ENCODE data around the gene ARHGAP20. TPM values are rescaled to one million over a fixed set of nuclear protein-coding genes. Genes with fewer than 3 reads are reported as not detected.

ARHGAP20 gene
- polyA plus RNA-seq, 6 donors from 2014 or later: 0.05 to 0.63 (median 0.36) TPM

- peaks cover 11 to 25% (median 18%) of the 10 kb centered on the region in 3 donors for H3K27me3 Mint-ChIP-seq
- H3K9me3 Mint-ChIP-seq: no peaks in the 10 kb centered on the region
- no peak for DNase-seq
- H3K36me3 Mint-ChIP-seq: peaks cover 0 to 5% of the 10 kb centered on the region in 2 donors
- no peak overlapping the region for H3K27ac Mint-ChIP-seq
- no peak overlapping the region for H3K4me3 Mint-ChIP-seq
- H3K4me1 Mint-ChIP-seq: no peaks in the 10 kb centered on the region
- ATAC-seq (ENCODE audit: low read depth in 2 of 2): no peak
These were observed 25.4 kb upstream of the ARHGAP20 start for GRCh38 chr11:110737593-110737992.

- ATAC-seq (ENCODE audit: low read depth in 2 of 2) (no peak), DNase-seq (no peak)
- Mint-ChIP-seq H3K36me3 (peaks cover 0 to 5% of the 10 kb centered on the region in 2 donors), H3K4me1 (peaks cover under 1 to 3% (median 1%) of the 10 kb centered on the region in 3 donors), H3K27me3 (peaks cover 14 to 26% (median 18%) of the 10 kb centered on the region in 3 donors), H3K9me3 (no peaks in the 10 kb centered on the region), H3K27ac (no peak overlapping the region), H3K4me3 (no peak overlapping the region)
These were observed 23.9 kb upstream of the ARHGAP20 start for GRCh38 chr11:110736171-110736553.

GRCh38 chr11:110735455-110736170 lies 23.4 kb upstream of the ARHGAP20 start:
- Mint-ChIP-seq H3K4me1 (peaks cover 6 to 9% (median 6%) of the 10 kb centered on the region in 3 donors), H3K36me3 (peaks cover 0 to 10% of the 10 kb centered on the region in 2 donors), H3K27ac (no peak overlapping the region), H3K27me3 (peaks cover 18 to 32% (median 19%) of the 10 kb centered on the region in 3 donors), H3K4me3 (no peak overlapping the region), H3K9me3 (no peaks in the 10 kb centered on the region)
- ATAC-seq (ENCODE audit: low read depth in 2 of 2) (no peak), DNase-seq (no peak)

GRCh38 chr11:110734790-110735189 lies 22.6 kb upstream of the ARHGAP20 start:
- peaks cover 18 to 33% (median 21%) of the 10 kb centered on the region in 3 donors for H3K27me3 Mint-ChIP-seq

GRCh38 chr11:110730773-110731172 lies 18.5 kb upstream of the ARHGAP20 start:
- Mint-ChIP-seq H3K4me3 (peak overlapping the region in 1 of 8 donors; percentile 10), H3K27me3 (peaks cover 38 to 60% (median 40%) of the 10 kb centered on the region in 3 donors), H3K27ac (peak overlapping the region in 1 of 6 donors; percentile 24), H3K9me3 (peaks cover 2 to 20% (median 4%) of the 10 kb centered on the region in 7 donors), H3K36me3 (peaks cover 16 to 26% of the 10 kb centered on the region in 2 donors), H3K4me1 (peaks cover 9 to 11% (median 9%) of the 10 kb centered on the region in 3 donors)
- DNase-seq: peak; percentile 15
- ATAC-seq (ENCODE audit: low read depth in 2 of 2): peak; percentile 72 to 76

More at GRCh38 chr11:110734790-110735189, 22.6 kb upstream of the ARHGAP20 start:
- DNase-seq (no peak), ATAC-seq (ENCODE audit: low read depth in 2 of 2) (no peak)
- H3K4me1 Mint-ChIP-seq: peaks cover 9 to 11% (median 9%) of the 10 kb centered on the region in 3 donors
- H3K27ac Mint-ChIP-seq: peak overlapping the region in 1 of 6 donors; percentile 28
- peaks cover 0 to 10% of the 10 kb centered on the region in 2 donors for H3K36me3 Mint-ChIP-seq
- no peaks in the 10 kb centered on the region for H3K9me3 Mint-ChIP-seq
- H3K4me3 Mint-ChIP-seq: no peak overlapping the region

GRCh38 chr11:110728883-110729282 lies 16.6 kb upstream of the ARHGAP20 start:
- H3K4me3 Mint-ChIP-seq: no peak overlapping the region
- H3K27me3 Mint-ChIP-seq: peaks cover 42 to 62% (median 46%) of the 10 kb centered on the region in 3 donors
- H3K4me1 Mint-ChIP-seq: peaks cover 9 to 11% (median 9%) of the 10 kb centered on the region in 3 donors
- H3K9me3 Mint-ChIP-seq: peaks cover 2 to 20% (median 4%) of the 10 kb centered on the region in 7 donors
- H3K36me3 Mint-ChIP-seq: peaks cover 11 to 26% of the 10 kb centered on the region in 2 donors
- no peak overlapping the region for H3K27ac Mint-ChIP-seq
- no peak for DNase-seq
- ATAC-seq (ENCODE audit: low read depth in 2 of 2): no peak

- peaks cover 2 to 20% (median 4%) of the 10 kb centered on the region in 7 donors for H3K9me3 Mint-ChIP-seq
- peaks cover 42 to 65% (median 46%) of the 10 kb centered on the region in 3 donors for H3K27me3 Mint-ChIP-seq
- peaks cover 11 to 26% of the 10 kb centered on the region in 2 donors for H3K36me3 Mint-ChIP-seq
- DNase-seq (no peak), ATAC-seq (ENCODE audit: low read depth in 2 of 2) (no peak)
- peaks cover 9 to 11% (median 9%) of the 10 kb centered on the region in 3 donors for H3K4me1 Mint-ChIP-seq
- no peak overlapping the region for H3K27ac Mint-ChIP-seq
- no peak overlapping the region for H3K4me3 Mint-ChIP-seq
These were observed 16.2 kb upstream of the ARHGAP20 start for GRCh38 chr11:110728476-110728875.

- no peaks in the 10 kb centered on the region for H3K4me1 Mint-ChIP-seq
- H3K27me3 Mint-ChIP-seq: peaks cover 40 to 56% (median 53%) of the 10 kb centered on the region in 3 donors
These were observed 12.1 kb upstream of the ARHGAP20 start for GRCh38 chr11:110724358-110724757.

GRCh38 chr11:110720431-110721275 lies 8.4 kb upstream of the ARHGAP20 start:
- ATAC-seq (ENCODE audit: low read depth in 2 of 2): no peak
- Mint-ChIP-seq H3K36me3 (no peaks in the 10 kb centered on the region), H3K4me3 (no peak overlapping the region), H3K27ac (no peak overlapping the region), H3K27me3 (peaks cover 22 to 32% (median 24%) of the 10 kb centered on the region in 3 donors), H3K4me1 (no peaks in the 10 kb centered on the region), H3K9me3 (peaks cover 0 to 2% (median 0%) of the 10 kb centered on the region in 7 donors)
- DNase-seq: no peak

More at GRCh38 chr11:110724358-110724757, 12.1 kb upstream of the ARHGAP20 start:
- Mint-ChIP-seq H3K4me3 (no peak overlapping the region), H3K27ac (no peak overlapping the region), H3K9me3 (peaks cover 2 to 20% (median 4%) of the 10 kb centered on the region in 7 donors), H3K36me3 (peaks cover 6 to 26% of the 10 kb centered on the region in 2 donors)
- DNase-seq (no peak), ATAC-seq (ENCODE audit: low read depth in 2 of 2) (no peak)

- H3K27ac Mint-ChIP-seq: no peak overlapping the region
- peaks cover 8 to 16% (median 16%) of the 10 kb centered on the region in 3 donors for H3K27me3 Mint-ChIP-seq
- H3K36me3 Mint-ChIP-seq: no peaks in the 10 kb centered on the region
- H3K4me1 Mint-ChIP-seq: peaks cover 6 to 11% (median 9%) of the 10 kb centered on the region in 3 donors
- H3K4me3 Mint-ChIP-seq: no peak overlapping the region
- H3K9me3 Mint-ChIP-seq: no peaks in the 10 kb centered on the region
- DNase-seq (no peak), ATAC-seq (ENCODE audit: low read depth in 2 of 2) (no peak)
These were observed 4.1 kb upstream of the ARHGAP20 start for GRCh38 chr11:110716361-110716760.

- Mint-ChIP-seq H3K27ac (no peak overlapping the region), H3K4me1 (peaks cover 10 to 17% (median 15%) of the 10 kb centered on the region in 3 donors), H3K4me3 (no peak overlapping the region), H3K36me3 (no peaks in the 10 kb centered on the region), H3K9me3 (no peaks in the 10 kb centered on the region), H3K27me3 (peaks cover 10 to 22% (median 16%) of the 10 kb centered on the region in 3 donors)
- no peak for DNase-seq
- no peak for ATAC-seq (ENCODE audit: low read depth in 2 of 2)
These were observed 3.3 kb upstream of the ARHGAP20 start for GRCh38 chr11:110715541-110715940.

GRCh38 chr11:110713449-110713776 lies 1.2 kb upstream of the ARHGAP20 start:
- peaks cover 24 to 42% (median 31%) of the 10 kb centered on the region in 3 donors for H3K27me3 Mint-ChIP-seq
- H3K27ac Mint-ChIP-seq: peak overlapping the region in 2 of 6 donors; percentile 3 to 60
- H3K4me3 Mint-ChIP-seq: peak overlapping the region; percentile 53 to 93 (median 84)

More at GRCh38 chr11:110713449-110713776, 1.2 kb upstream of the ARHGAP20 start:
- ATAC-seq (ENCODE audit: low read depth in 2 of 2) (no peak), DNase-seq (no peak)
- Mint-ChIP-seq H3K36me3 (no peaks in the 10 kb centered on the region), H3K4me1 (peaks cover 19 to 29% (median 22%) of the 10 kb centered on the region in 3 donors), H3K9me3 (no peaks in the 10 kb centered on the region)
